HG03442 (cell line): ENCODE data around the gene PELI3.

ENCODE experiments used
- ATAC-seq: cut with Tn5 transposase; IDR thresholded peaks from one replicate; pipeline ENCODE4 v1.9.1; 2021; ENCODE audit warnings: mild to moderate bottlenecking, moderate library complexity; ENCODE audit not compliant: unreplicated experiment

The PELI3 gene

DNA sequence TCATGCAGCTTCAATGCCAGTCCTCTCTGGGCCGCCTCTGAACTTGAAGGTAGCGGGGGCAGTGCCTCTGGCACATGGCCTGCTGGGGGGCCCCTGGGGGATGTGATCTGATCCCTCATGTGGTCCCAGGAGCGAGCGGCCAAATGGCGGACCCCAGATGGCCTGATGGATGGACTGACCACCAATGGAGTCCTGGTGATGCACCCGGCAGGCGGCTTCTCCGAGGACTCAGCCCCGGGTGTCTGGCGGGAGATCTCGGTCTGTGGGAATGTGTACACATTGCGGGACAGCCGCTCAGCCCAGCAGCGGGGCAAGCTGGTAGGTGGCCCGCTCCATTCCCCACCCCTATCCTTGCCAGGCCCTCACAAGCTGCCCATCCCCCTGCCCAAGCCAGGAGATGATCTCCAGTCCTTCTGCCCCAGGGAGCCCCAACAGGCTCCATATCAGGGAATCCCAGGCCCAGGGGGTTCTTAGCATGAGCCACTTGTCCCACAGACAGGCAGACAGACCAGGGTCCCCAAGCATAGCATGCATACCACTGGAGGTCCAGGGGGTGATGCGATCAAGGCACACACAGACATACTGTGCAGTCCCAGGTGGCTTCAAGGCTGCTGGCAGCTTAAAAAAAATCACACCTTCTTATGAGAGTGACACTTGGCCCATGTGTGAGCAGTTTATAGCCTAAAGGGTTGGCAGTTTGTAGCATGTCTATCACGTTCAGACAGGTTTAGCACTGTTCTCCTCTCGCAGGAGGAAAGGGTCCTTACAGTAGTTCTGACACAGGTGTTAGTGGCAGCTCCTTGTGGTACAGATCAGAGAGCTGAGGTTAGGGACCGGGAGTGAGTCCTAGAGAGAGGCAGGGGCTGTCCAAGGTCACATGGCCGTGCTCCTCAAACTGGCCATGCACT lies 7.2 kb downstream of the PELI3 start:
- no peak for ATAC-seq

- ATAC-seq: no peak
Observed at GRCh38 chr11:66475349-66476172, 8.9 kb downstream of the PELI3 start.

DNA sequence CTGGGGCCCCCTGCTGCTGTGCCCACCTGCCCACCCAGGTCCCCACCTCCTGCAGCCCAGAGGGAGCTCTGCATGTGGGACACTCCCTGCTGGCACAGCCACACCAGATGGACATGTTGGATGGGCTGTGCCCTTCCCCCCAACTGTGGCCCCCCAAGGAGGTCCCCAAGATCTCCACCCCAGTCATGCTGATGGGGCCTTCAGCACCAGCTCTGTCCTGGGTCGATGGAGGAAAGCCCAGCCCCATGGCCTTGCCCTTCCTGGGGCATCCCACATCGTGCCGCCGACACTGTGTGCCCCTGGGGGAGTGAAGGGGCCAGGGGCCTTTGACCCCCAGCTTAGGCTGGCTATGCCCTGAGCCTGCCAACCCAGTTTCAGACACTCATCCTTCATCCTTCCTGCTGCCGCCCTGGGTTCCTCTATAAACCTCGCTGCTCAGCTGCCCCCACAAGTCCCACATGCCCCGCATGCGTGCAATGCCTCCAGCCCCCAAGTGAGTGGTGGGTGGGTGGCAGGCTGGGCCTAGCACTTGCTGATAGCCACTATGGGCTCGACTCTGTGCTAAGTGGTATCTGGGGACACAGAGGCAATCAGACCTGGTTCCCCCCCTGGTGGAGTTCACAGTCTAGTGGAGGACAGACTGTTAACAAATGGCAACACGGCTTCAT lies 9.6 kb downstream of the PELI3 start:
- ATAC-seq: no peak

GRCh38 chr11:66476841-66477251 lies 10.1 kb downstream of the PELI3 start:
- ATAC-seq: no peak

GRCh38 chr11:66477263-66478201 lies 10.8 kb downstream of the PELI3 start:
- no peak for ATAC-seq

- no peak for ATAC-seq
Observed at GRCh38 chr11:66478729-66479393, 12.2 kb downstream of the PELI3 start.

DNA sequence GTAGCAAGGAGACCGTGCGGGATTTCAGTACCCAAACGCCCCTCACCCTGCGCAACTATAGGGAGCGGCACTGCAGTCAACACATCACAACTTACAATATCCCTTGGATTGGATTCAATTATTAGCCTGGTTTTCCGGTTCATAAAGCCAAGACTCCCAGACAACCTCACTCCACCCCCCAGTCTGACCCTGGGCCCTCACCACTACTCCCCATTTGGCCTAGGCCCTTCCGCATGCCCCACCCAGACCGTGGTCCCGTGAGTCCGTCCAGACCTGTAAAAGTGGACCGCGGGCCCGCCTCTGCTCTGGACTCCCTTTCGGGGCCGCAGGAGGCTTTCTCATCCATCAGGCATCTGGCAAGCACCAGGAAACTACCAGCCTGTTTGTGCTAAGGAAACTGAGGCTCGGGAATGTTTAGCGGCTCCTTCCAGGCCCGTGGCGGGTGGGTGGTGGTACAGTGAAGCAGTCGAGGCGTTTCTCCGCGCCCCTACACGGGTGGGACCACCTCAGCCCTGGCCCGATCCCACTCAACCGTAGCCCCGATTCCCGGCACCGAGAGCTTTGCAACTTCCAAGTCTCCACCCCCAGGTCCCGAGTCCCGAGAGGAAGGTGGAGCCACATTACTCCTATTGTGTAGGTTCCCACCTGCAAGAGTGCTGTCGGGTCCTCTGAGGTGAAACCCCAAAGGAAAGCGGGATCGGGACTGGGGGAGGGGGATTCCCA lies 12.8 kb downstream of the PELI3 start:
- peak; percentile 7 for ATAC-seq

DNA sequence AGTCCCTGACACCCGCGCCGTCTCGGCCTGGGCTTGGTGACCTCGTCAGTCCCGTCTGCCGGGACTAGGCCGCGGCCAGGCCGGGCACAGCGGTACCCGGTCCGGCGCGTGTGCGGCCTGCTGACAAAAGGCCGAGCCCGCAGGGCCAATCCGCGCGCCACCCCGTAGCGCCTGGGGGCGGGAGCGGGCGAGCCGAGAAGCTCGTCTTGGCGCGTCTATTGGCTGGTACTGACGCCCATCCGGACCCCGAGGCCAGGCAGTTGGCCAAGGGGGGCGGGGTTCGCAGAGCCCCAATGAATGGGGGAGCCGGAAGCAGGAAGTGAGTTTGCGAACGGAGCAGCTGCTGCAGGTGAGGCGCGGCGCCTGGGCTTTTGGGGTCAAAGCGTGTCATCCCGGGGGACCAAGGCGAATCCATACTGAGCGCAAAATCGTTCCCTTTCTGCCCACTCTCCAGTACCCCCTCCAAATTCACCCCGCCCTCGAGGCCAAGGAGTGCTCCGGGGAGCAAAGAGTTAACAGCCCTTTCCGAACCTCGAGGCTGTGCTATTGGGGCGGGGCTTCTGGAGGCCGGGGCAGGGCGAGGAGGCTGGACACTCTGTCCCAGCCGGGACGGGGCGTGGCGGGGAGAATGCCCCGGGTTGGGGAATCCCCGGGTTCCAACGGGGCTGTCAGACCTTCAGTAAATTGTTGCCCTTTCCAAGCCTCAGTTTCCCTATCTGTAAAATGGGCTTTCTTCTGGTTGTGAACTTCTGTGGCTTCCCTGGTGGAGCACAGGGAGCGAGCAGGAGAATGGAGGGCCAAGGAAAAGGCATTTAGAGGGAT lies 13.6 kb downstream of the PELI3 start, which contains the start of gene DPP3:
Gene DPP3, plus strand, starts transcription at position 318 of the 822 bp plus-strand sequence. CDS start 1,767 bp downstream, outside the sequence.
- ATAC-seq: peak; percentile 85

DNA sequence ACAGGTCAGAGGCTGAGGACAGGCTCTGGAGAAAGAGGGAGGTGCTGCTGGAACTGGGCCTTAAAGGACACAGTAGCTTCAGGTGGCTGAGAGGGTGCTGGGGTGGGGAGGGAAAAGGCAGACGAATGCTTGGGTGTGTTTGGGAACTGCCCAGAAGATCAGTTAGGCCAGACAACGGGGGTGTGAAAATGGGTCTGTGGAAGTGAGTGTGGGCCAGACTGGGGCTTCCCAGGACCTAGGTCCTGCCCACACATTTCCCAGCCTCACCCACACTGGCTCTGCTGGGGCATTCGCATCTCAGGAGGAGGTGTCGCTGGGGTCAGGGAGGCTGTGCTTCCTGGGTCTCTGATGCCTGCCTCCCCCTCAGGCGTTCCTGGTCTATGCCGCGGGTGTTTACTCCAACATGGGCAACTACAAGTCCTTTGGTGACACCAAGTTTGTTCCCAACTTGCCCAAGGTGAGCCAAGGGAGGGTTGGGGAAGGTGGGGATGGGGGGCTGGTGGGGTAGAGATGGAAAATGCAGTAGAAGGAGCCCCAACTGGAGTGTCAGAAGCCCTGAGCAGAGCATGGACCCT lies 18.2 kb downstream of the PELI3 start:
- no peak for ATAC-seq

DNA sequence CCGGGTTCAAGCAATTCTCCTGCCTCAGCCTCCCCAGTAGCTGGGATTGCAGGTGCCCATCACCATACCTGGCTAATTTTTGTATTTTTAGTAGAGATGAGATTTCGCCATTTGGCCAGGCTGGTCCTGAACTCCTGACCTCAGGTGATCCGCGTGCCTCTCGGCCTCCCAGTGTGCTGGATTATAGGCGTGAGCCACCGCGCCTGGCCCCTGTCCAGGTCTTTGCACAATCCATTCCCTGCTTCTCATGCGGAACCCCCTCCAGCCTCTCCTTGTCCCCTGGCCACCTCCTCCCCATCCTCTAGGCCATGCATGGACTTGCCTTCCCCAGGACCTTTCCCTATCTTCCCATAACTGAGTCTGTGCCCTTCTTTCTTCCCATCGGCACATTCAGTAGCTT lies 22.3 kb downstream of the PELI3 start:
- no peak for ATAC-seq

GRCh38 chr11:66489636-66490035 lies 22.9 kb downstream of the PELI3 start:
- ATAC-seq: no peak

DNA sequence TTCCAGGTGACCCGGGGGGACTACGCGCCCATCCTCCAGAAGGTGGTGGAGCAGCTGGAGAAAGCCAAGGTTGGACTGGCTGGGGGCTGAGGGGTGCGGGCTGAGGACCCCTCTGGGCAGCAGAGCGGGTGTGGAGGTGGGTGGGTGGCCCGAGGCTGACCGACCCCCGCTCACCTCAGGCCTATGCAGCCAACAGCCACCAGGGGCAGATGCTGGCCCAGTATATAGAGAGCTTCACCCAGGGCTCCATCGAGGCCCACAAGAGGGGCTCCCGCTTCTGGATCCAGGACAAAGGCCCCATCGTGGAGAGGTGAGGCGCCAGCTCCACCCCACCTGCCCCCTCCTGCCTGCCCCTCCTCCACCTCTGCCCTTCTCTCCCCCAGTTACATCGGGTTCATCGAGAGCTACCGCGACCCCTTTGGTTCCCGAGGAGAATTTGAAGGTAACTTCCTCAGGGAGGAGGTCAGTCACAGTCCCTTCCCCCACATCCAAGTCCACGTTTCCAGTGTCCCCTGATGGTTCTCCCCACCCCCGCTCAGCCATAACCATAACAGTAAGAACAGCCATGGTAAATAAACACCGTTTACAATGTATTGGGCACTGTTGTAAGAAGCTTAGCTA lies 24.7 kb downstream of the PELI3 start:
- no peak for ATAC-seq

DNA sequence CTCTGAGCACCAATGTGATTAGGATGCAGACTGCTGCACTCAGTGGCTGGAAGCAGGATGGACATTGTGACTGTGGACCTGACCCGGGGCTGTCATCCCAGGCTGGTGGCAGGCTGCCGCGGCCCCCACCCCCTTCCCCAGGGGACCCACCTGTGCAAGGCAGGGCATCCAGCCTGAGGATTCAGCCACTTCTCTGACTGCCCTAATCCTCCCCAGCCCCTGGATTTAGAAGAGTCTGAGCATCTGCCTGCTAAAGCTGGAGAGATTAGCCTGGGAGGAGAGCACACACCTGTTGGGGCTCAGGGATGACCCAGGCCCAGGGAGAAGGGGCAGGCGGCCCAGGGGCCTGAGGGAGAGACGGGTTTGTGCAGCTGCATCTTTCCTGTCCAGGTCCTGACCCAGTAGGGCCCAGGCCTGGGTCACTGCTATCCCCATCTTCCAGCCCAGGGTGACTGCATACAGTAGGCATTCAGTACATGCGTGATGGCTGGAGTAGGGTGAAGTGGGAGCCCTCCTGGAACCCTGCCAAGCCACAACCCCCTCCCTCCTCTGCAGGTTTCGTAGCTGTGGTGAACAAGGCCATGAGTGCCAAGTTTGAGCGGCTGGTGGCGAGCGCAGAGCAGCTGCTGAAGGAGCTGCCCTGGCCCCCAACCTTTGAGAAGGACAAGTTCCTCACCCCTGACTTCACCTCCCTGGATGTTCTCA lies 25.6 kb downstream of the PELI3 start:
- no peak for ATAC-seq

DNA sequence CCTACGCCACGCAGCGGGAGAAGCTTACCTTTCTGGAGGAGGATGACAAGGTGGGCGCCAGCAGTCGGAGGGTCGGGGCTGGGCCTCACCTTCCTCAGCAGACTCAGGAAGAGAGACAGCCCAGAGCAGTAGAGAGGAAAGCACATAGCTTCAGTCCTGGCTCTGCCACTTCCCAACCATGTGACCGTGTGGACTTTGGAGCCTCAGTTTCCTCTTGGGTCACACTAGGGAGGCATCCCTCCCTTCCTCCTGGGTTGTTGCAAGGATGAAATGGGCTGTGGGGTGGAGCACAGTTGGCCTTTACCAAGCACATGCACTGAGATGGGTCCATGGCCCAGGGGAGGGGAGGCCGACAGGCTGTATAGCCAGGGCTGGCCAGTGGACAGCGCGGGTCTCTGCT lies 26.4 kb downstream of the PELI3 start:
- ATAC-seq: no peak

DNA sequence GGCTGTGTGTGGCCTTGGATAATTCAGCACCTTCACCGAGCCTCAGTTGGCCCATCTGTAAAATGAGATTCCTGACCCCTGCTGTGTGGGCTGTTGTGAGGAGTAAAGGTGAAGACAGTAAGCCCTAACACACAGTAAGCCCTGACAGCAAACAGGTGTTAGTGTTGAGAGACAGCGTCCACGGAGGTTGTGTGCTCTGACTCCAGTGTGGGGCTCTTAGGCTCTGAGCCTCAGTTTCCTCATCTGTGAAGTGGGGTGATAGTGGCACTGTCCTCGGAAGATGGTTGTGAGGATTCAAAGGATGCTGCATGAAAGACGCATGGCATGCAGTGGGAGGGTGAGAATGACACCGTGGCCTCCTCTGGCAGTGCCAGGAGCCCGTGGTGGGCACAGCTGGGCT lies 27.8 kb downstream of the PELI3 start:
- no peak for ATAC-seq

GRCh38 chr11:66494935-66495334 lies 28.2 kb downstream of the PELI3 start:
- no peak for ATAC-seq

- ATAC-seq: no peak
Observed at GRCh38 chr11:66495401-66495854, 28.7 kb downstream of the PELI3 start.
